NCI-H510A treated with DMSO at 0.1 percent for 48 hours (cell line): ENCODE data around the gene RBM20.
"Not testable (repeated sequence)": the region's sequence is repeated elsewhere in the genome, so short reads cannot be mapped to it uniquely, and the experiment has no call there.

Experiments used
- DNase-seq: peaks from one replicate; lab custom pipeline; 2025; lab: John Stamatoyannopoulos, UW

Gene RBM20

DNA sequence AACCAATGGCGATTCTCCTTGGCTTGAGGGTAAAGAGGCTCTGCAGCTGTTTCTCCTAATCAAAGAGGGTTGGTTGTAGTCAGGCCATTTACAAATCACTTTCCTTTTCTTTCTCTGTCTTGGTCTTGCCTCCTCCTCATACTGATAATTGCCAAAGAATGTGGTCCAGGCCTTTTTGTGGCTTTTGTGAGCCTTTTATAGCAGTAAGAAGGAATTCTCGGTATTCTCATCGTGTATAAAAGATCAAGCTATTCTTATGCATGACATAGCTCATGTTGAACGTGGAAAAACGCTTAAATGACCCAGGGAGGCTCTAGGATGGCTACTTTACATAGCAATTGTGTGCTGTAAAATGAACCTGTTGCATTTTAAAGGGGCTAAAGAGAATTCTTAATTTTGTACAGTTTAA is 62.6 kb downstream of the RBM20 start:
- DNase-seq = no peak

DNA sequence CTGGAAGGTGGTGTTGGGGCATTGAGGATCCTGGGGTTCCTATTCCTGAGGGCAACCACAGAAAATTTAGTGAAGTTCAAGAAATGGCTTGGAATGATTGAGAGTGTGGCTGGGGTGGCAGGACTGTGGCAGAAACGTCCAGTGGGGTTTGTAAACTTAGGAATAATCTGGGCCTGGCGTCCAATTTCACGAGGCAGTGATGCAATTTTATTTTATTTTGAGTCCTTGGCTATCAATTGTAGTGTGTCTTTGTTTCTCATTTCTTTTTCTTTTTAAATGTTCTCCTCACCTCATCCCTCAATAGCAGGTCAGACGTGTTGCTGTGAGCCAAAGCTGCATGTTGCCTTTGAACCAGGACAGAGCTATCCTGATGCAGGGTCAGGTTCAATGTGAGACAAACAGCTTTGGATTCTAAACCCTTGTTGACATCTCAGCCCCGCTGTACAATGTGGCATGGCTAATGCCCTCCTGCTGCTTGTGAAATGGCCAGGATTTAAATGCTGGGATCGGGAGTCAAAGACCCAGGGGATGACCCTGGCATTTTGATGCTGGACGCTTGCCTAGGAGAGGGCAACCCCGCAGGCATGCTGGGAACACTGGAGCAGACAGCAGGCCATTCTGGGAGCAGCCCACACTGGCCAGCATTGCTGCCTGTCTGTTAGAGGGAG is 64.8 kb downstream of the RBM20 start:
- no peak for DNase-seq

DNA sequence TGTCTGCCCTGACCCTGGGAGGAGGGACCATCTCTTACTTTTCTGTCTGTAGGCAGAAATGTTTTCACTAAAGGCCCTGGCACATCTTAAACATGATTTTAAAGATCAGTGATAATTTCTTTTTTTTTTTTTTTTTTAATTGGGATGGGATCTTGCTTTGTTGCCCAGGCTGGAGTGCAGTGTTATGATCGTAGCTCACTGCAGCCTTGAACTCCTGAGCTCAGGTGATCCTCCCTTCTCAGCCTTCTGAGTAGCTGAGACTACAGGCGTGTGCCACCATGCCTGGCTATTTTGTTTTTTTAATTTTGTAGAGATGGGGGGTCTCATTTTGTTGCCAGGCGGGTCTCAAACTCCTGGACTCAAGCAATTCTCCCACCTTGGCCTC is 65.3 kb downstream of the RBM20 start:
- no peak for DNase-seq

DNA sequence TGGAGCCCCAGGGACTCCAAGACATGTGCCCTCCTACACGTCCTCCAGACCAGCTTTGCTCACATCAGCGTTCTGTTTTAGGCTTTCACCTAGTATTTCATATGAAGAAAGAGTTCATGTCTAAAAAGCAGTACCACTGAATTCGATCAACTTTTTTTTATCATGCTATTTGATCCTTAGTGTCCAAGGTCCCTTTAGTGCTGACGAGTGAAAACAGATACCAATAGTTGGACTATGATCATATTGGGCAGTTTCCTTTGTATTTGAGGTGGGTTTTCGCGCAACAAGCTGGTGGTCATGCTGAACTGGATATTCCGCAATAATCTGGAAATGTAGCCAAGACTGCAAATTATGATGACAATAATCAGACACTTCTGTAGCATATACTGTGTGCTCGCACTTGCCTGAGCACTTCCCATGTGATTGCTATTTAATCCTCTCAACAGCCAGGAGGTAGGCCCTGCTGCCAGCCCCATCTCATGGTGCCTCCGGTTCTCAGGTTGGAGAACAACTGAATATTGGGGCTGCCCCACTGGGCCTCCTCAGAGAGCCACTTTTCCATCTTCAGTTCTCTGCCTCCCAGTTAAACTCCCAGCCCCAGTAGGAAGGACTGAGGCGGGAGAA is 65.9 kb downstream of the RBM20 start:
- DNase-seq = no peak

DNA sequence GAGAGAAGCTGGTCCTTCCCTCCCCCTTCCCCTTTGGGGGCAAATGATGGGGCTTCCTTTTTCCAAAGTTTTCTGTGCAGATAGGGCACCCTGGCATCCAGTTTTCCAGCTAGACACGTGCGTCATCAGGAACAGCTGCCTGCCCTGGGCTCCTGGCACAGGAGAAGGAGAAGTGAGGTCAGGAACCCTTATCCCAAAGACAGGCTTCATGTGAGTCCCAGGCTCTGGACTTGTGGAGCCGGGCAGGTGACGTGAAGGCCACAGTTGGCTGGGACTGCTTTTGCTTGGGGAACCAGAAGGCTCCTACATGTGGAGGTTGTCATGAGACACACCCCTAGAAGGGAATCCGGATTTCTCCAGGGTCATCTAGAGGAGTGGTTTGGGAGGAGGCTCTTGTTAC is 66.5 kb downstream of the RBM20 start:
- DNase-seq = no peak

DNA sequence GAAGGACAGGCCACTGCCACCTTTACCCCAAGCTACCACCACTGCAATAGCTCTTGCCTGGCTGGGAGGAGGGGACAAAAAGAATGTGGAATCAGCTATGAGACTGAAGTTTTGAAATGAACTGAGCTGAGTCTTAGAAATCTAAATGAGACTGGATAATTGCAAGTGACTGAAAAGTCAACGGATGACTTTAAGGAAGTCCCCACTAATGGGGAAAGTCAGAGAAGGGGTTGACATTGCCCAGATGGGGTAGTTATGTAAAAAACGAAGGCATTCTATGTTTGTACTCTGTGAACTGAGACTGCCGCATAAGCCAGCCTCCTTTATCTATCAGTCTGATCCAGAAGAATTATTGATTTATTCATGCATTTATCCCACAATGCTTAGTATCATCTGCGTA is 67.2 kb downstream of the RBM20 start:
- DNase-seq = no peak

DNA sequence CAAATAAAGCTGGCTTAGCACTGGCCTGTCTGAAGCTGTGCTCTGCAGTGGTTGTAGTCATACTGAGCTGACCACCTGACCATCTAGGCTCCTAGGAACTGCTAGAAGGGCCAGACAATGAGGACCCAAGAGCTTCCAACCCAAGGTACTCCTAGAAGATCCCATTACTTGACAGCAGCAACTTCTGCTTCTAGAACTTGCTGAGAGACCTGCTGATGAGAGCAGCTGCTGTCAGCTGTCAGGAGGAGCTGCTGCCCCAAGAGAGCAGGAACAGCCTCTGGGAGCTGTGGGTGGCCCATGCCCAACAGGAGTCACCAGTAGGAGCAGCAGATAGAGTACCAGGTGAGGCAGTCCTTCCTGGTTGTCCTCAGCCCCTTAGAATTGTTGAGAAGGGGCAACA is 70.2 kb downstream of the RBM20 start:
- DNase-seq = no peak

DNA sequence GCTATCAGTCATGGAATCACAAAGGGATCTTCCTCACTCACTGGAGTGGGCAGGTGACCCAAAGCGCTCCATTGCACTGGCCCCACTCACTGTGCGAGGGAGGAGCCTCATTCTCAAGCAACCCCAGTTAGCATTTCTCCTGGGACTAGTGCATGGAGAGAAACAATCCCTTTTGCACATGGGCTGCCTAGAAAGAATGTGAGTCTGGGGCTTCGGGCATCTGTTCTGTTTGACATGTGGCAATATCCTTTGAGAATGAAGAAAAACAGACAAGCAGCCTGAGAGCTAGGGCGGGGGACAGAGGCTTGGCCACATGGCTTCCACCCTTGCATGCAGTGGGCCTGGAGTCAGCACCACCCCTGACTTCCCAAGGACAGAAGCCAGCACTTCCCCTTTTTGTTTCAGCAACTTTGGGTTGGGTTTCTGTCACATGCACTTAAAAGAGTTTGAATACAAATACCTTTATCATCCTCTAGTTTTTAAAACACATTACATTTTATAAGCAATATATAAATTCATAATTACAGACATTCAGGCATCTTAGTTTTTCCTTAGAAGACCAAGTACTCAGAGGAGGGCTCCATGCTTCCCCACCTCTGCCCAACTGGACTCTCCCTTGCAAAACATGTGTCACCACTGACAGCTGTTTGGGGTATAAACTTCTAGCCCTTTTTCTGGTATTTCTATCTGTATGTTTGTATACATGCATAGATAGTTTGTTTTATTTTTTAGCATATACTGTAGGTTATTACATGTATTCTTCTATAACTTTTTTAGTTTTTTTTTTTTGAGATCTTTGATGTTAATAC is 73.8 kb downstream of the RBM20 start:
- no peak for DNase-seq

DNA sequence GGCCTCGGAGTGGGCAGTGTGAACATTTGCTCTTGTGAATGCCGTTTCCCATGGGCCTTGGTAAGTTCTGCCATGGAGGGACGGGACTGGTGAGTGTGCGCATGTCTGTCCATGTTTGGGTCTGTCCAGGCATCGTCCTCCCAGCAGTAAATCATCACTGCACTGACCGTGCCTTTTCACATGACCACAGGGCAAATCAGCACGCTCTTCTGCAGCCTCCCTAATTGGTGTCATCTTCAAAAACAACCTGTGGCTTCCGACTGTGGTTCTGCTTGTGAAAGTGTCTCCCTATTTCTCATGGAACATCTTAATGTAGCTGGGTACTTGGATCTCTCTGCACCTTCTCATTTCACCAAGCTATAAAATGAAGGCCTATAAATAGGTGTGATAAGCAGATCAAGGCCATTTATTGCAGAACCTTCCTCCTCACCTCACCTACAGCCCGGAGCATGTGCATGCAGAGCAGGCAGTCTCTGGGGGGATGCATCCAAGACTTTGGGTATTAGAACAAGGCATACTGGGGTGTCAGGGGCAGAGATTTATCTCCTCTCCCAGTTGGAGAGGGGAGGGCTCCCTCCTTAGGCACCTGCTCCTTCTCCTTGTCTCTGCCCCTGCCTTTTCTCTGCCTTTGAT is 77.4 kb downstream of the RBM20 start:
- DNase-seq = no peak

DNA sequence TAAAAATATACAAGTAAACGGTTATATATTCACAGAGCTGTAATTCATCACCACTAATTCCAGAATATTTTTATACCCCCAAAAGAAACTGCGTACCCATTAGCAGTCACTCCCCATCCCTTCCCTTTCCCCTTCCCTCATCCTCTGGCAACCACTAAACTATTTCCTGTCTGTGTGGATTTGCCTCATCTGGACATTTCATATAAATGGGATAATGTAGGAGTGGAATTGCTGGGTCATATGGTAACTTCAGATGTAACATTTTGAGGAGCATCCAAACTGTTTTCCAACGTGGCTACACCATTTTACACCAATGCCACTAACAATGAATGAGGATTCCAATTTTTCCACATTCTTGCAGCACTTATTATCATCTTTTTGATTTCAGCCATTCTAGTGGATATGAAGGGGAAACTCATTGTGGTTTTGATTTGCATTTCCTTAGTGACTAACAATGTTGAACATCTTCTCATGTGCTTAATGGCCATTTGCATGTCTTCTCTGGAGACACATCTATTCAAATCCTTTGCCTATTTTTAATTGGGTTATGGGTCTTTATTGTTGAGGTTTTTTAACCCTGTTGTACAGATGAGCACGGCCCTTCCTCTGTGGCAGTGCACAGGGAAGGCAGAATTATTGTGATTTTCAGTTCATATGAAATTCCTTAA is 79.2 kb downstream of the RBM20 start:
- DNase-seq = no peak

DNA sequence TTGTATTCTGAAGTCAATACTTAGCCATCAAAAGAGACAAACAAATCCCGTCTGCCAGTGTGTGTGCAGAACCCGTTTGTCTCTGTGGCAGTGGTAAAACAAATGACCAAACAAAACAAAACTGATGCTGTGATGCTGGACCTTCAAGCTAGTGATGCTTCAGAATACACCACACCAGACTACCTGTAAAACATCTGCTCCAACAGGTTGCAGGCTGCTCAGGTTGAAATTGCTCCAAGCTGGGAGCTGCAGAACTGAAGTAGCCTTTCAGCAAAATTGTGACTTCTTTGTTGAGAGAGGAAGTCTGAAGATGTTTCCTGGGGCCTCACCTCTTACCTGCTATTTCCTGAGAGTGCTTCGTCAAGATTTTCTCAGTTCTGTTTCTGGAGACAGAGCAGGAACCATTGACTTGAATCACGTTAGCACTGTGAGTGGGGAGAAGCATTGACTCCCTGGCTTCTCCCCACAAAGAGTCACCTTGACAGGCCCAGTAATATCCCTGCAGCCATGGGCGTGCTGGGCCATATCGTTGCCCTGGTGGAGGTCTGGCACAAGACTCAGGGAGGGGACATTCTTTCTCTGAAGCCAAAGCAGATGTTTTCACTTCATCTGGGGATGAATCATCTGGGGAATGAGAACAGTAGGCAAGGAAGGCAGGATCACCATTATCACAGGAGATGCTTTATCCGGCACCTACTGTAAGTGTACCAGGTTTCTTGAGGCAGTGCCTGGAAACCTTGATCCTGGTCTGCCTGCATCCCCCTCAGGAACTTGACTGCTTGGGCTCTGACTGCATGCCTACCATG is 80.2 kb downstream of the RBM20 start:
- no peak for DNase-seq

DNA sequence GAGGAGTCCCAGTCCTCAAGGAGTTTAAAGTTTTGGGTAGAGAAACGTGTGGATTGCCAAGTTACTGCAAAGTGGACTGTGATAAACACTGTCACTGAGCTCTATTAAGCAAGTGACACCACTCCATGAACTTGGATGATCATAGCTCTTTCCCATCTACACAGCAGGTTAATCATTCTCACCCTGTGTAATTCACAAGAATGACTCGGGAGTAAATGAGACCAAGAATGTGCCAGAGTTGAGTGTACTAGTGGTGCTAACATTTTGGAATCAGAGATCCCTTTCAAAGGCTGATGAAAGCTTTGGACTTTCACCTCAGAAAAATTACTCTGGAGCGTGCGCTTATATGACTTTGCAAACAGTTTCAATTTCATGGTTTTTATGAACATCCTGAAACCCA is 80.8 kb downstream of the RBM20 start:
- DNase-seq = no peak

DNA sequence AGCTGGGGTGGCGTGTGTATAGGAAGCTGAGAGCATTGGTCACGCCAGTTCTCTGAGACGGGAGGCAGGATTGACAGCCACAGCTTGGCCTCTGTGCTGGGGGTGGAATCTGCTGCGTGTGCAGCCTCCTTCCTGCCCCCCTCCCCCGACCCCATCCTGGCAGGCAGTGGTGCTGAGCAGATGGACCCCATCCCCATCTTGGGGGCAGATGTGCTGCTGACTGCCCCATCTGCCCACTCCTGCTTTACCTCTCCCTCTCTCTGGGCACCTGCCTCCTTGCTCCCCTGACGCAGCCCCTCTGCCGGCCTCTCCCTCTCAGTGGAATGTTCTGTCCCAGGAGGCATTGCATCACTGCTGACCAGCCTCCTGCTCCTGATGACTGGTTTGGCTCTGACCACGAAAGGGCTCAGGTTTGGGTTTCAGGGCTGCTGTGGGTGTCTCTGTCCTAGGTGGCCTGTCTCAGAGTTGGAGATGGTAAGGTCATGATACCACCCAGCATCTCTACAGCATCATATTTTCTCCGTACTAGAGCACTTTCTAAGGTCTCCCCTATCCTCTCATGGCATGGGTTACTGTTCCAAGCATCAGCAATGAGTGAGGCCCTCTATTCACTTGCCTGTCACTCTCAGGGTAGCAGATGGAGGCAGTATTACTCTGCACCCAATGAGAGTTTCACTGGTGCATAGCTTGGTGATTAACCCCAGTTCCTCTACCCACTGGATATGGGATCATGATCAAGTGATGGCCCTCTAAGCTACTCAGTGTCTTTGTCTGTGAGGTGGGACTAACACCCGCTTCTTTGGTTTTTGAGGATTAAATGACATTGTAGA is 81.9 kb downstream of the RBM20 start:
- DNase-seq = no peak

DNA sequence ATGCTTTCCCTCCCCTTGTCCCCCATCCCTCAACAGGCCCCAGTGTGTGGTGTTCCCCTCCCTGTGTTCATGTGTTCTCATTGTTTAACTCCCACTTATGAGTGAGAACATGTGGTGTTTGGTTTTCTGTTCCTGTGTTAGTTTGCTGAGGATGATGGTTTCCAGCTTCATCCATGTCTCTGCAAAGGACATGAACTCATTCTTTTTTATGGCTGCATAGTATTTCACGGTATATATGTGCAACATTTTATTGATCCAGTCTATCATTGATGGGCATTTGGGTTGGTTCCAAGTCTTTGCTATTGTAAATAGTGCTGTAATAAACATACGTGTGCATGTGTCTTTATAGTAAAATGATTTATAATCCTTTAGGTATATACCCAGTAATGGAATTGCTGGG is 83.6 kb downstream of the RBM20 start:
- DNase-seq = not testable (repeated sequence)

DNA sequence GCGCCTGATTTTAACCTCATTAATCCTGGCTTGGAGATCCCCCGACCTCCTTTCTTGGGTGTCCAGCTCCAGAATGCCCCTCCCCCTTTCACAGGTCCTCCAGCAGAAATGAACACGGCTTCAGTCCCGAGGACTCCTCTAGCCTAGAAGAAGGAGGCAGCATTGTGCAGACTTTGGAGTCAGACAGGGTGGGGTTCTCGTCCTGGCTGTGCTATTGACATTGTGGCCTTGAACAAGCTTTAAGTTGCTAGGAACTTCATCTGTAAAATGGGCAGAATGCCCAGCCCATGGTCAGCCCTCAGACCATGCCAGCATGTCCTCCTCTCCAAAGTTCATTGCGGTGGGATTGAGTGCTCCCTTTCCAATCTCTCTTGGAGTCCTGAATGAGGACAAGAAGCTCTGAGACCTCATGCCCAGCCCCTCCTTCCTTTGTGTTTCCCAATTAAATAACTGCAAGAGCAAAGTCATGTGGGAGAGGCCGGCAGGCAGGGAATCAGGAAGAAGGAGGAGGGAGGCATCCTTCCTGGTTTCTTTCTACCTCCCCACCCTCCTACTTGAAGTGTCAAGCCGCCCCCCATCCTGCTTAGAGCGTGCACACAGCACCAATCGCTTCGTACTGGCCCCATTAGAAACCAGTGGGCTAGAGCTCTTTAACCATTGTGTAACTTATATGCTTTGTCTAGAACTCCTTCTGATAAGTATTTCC is 86.4 kb downstream of the RBM20 start:
- no peak for DNase-seq

DNA sequence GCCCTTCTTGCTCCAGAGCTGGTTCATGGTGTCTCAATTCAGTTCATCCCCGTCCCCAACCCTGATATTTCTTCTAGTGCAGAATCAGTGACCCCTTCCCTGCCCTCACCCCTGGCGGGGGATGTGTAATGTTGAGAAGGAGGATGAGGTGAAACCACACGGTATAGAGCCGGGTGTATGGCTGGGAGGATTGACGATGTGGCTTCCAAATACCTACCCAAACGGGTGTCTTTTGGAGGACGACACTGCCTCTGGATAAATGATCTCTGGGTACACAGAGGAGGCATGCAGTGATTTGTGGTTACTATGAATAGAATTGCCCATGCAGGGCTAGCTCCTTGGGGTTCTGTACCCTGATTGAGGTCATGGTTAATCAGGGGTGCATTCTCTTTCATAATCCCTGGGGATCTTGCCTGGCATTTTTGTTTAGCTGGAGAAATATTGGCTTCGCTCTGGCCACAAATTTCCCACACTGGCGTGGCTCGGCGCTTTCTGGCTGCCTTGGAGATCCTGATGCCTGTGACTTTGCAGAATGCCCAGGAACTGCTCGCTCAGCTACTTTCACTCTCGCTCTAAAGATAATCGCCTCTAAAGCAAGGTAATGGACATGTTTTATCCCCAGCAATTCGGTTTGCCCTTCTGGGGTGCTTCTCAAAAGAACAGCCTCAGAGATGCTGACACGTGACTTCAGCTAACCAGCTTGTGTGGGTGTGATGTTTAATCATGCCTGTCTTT is 89.2 kb downstream of the RBM20 start:
- DNase-seq = no peak

DNA sequence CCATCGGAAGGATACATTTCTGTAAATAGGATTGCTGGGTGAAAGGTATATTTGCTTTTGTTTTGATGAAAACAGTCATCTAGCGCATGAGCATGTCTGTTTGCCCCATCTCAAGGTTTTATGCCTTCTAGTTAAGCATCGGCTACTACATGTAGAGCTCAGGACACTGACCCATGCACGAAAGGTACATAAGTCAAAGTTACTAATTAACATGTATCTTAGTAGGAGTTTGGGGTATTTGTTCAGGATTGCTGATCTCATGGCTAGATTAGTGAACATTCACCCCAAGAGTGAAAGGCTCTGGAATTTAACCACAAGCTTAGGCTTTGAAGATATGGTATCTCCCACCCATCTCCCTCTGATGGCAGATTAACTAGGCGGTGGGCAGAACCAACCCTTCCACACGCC is 91.5 kb downstream of the RBM20 start:
- no peak for DNase-seq

DNA sequence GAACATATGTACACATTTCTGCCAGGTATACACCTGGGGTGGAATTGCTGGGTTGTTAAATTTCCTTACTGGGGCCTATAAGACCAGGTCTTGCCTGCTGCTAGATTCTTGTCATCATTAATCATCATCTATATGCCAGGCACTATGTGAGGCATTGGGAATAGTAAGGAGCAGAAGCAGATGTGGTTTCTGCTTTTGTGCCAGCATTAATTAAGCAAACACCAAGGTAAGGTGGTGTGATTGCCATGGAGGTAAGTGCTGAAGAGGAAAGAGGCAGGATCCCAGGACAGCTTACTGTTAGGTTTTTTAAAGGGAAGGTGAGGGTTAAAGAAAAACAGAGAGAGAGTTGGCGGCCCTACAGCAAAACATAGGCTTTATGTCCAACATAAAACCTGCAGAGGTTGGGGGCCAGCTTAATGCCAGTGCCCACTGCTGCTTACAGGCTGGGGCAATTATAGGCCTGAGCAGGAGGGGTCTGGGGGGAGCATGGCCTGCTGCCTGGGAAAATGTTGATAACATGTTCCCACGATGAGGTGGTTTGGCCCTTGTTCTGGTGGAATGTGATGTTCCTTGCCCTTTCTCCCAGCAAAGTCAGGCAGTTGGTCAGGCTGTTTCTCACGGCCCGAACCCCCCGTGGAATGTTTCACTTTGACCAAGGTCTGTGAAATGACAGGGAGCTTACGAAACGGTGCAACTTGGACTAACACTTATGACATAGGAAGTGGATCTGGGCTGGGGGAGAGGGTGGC is 93.9 kb downstream of the RBM20 start:
- no peak for DNase-seq
